GM12878 (cell line): ENCODE results near the gene PDGFC. TPM values are rescaled to one million over a fixed set of nuclear protein-coding genes. Genes with fewer than 3 reads are reported as not detected.

Experiments used
- ATAC-seq: fragments of 200-7000 bp; cut with Tn5 transposase; 3 replicates; pipeline ENCODE4 v1.9.1; 2020; ENCODE audit warnings: mild to moderate bottlenecking, moderate library complexity
- BruUV-seq: library from RNA; stranded (reverse); fragments of 400-500 nt; replicated peaks from 2 replicates; lab custom pipeline; 2021; lab: Mats Ljungman, UMichigan
- CTCF ChIA-PET: fragments of 300-600 bp; sonication (Branson Sonifier 250); formaldehyde crosslinking; extraction: SDS; loops from one replicate; lab custom pipeline; 2021; ENCODE audit warnings: inconsistent platforms; lab: Yijun Ruan, JAX
- POLR2A ChIA-PET: fragments of 350-600 bp; formaldehyde crosslinking; extraction: SDS; loops from one replicate; lab custom pipeline; 2021; ENCODE audit warnings: inconsistent platforms; lab: Charles Lee
- RAD21 ChIA-PET: fragments of 300-600 bp; sonication (Branson Sonifier 250); formaldehyde crosslinking; loops from one replicate; lab custom pipeline; 2023; ENCODE audit warnings: antibody characterized with exemption; ENCODE audit not compliant: unreplicated experiment; lab: Charles Lee
- SMC1A ChIA-PET: fragments of 300-600 bp; sonication (Branson Sonifier 250); formaldehyde crosslinking; loops from one replicate; lab custom pipeline; 2023; ENCODE audit not compliant: unreplicated experiment, uncharacterized antibody; lab: Charles Lee
- DNase-seq: peaks from one replicate; pipeline ENCODE4 v3.0.0-alpha.2; 2011; ENCODE audit warnings: low read depth, low spot score
- FAIRE-seq: peaks from 3 replicates; lab custom pipeline; 2011; peaks lifted over from hg19 to GRCh38; lab: Jason Lieb, UNC
- H2AFZ ChIP-seq: 2 replicates; pipeline ENCODE4 v1.6.0; 2011; ENCODE audit warnings: low read depth, low read length, control low read depth; ENCODE audit not compliant: control insufficient read depth
- H3K27ac ChIP-seq: 2 replicates; pipeline ENCODE4 v1.5.1; 2011; ENCODE audit warnings: control low read depth; ENCODE audit not compliant: control insufficient read depth, insufficient read depth
- H3K27me3 ChIP-seq, 2 experiments: replicated peaks in 1 of 2; 2 replicates each; pipeline versions ENCODE4 v1.6.0 to v1.6.1; 2011; ENCODE audit warnings: low read length in 1 of 2; ENCODE audit not compliant: control insufficient read depth in 2 of 2, insufficient read depth in 2 of 2
- H3K36me3 ChIP-seq, 2 experiments: 2 replicates each; pipeline ENCODE4 v1.5.1; 2011; ENCODE audit warnings: low read length in 1 of 2; ENCODE audit not compliant: control insufficient read depth in 2 of 2, insufficient read depth in 2 of 2
- H3K4me1 ChIP-seq: 2 replicates; pipeline ENCODE4 v1.6.1; 2011; ENCODE audit warnings: mild to moderate bottlenecking, low read length, moderate library complexity, mixed read lengths; ENCODE audit not compliant: control insufficient read depth, insufficient read depth
- H3K4me2 ChIP-seq: 2 replicates; pipeline ENCODE4 v1.6.0; 2011; ENCODE audit warnings: control low read depth; ENCODE audit not compliant: control insufficient read depth, insufficient read depth
- H3K4me3 ChIP-seq: fragments of 200-600 bp; sonication (generic); 2 replicates; pipeline ENCODE4 v1.5.1; 2016
- H3K79me2 ChIP-seq: 2 replicates; pipeline ENCODE4 v1.6.0; 2011; ENCODE audit warnings: low read length; ENCODE audit not compliant: control insufficient read depth, insufficient read depth
- H3K9ac ChIP-seq: 2 replicates; pipeline ENCODE4 v1.8.0; 2011; ENCODE audit warnings: low read length, control low read depth, mixed read lengths; ENCODE audit not compliant: control insufficient read depth, insufficient read depth
- H3K9me3 ChIP-seq: replicated peaks from 3 replicates; pipeline ENCODE4 v1.5.1; 2011; ENCODE audit warnings: mild to moderate bottlenecking, low read length; ENCODE audit not compliant: control insufficient read depth, insufficient read depth
- H4K20me1 ChIP-seq: 2 replicates; pipeline ENCODE4 v1.6.0; 2011; ENCODE audit not compliant: control insufficient read depth, insufficient read depth
- ASH2L ChIP-seq: fragments of 300-600, 200-600 bp; sonication (generic); IDR thresholded peaks from 2 replicates; pipeline ENCODE4 v1.6.1; 2017; ENCODE audit warnings: low read depth, mild to moderate bottlenecking, borderline replicate concordance
- IRF5 ChIP-seq: fragments of 450-650 bp; IDR thresholded peaks from 2 replicates; pipeline ENCODE4 v1.6.1; 2017; ENCODE audit warnings: borderline replicate concordance
- RFX5 ChIP-seq: IDR thresholded peaks from 2 replicates; pipeline ENCODE4 v1.6.1; 2011; ENCODE audit warnings: low read depth, low read length, improper control_type of control experiment
- SKIL ChIP-seq: fragments of 450-650 bp; IDR thresholded peaks from 2 replicates; pipeline ENCODE4 v1.6.1; 2017; ENCODE audit warnings: mild to moderate bottlenecking, low read depth, inconsistent platforms; ENCODE audit not compliant: poor library complexity, severe bottlenecking
- YBX1 ChIP-seq: fragments of 450-650 bp; IDR thresholded peaks from 2 replicates; pipeline ENCODE4 v1.6.1; 2016; ENCODE audit warnings: antibody characterized with exemption
- WGBS: methylation state at CpG from one replicate; pipeline ENCODE4 v1.1.6; 2016; ENCODE audit warnings: low lambda C conversion rate; ENCODE audit not compliant: insufficient replicate concordance, insufficient coverage; ENCODE audit errors: missing lambda C conversion rate; 5-methylcytosine and 5-hydroxymethylcytosine counted together
- in situ Hi-C: fragments of 300-500 bp; cut with MboI; formaldehyde crosslinking; loops from 9 replicates; pipeline ENCODE4 v1.14.3; 2018; ENCODE audit warnings: mixed read lengths
- intact Hi-C: fragments of 100-400 bp; cut with micrococcal nuclease; formaldehyde crosslinking; loops from one replicate; pipeline ENCODE4 v1.14.2; 2022; ENCODE audit not compliant: unreplicated experiment
- polyA plus RNA-seq, 11 experiments: library from polyadenylated mRNA; depleted of rRNA in 4 of 11; unstranded in 6 of 11; stranded (reverse) in 5 of 11; fragments of >200 nt; fragmentation: Nextera tagmentation in 4 of 11; fragmentation: Illumina TruSeq in 1 of 11; extraction: Ambion mirVana in 4 of 11; extraction: Trizol in 1 of 11; gene quantifications; 1 replicate in 1 of 11; 2 replicates in 10 of 11; pipeline versions ENCODE4 v1.2.1 to v1.2.3, GENCODE V29; 2011 to 2016; ENCODE audit warnings: inconsistent platforms in 2 of 11, missing spikeins in 2 of 11, low read depth in 1 of 11
- total RNA-seq, 4 experiments: library from RNA; depleted of rRNA in 3 of 4; stranded (reverse); fragments of >200 nt in 3 of 4; fragmentation: Illumina TruSeq in 1 of 4; extraction: Trizol in 1 of 4; gene quantifications; 2 replicates each; pipeline versions ENCODE4 v1.2.1 to v1.2.3, GENCODE V29; 2013 to 2021

Gene PDGFC
- total and polyA plus RNA-seq, 10 of the 15 experiments (the other 5 are each of a cell fraction or from before 2014, with no cell fraction given): 0.02 to 0.18 TPM; not detected in 8

- POLR2A ChIA-PET: no interaction called here
- no TSS peak for BruUV-seq
These were observed 14.7 kb downstream of the PDGFC start for GRCh38 chr4:156956826-156957368.

More at GRCh38 chr4:156956826-156957368, 14.7 kb downstream of the PDGFC start:
- Histone ChIP-seq H3K4me1 (no peaks in the 10 kb centered on the region), H3K27me3 (no peaks in the 10 kb centered on the region; a peak in 1 of 4 replicates)
- no peak for FAIRE-seq
- no peak for TF ChIP-seq IRF5
- no peak for TF ChIP-seq SKIL
- no peak for TF ChIP-seq YBX1
- TF ChIP-seq RFX5: no peak
- TF ChIP-seq ASH2L: no peak
- TF ChIP-seq, all 136 proteins: peak for 0
- no peaks in the 10 kb centered on the region for H3K9me3 ChIP-seq
- no peak overlapping the region for H3K27ac ChIP-seq
- H3K9ac ChIP-seq: no peak overlapping the region
- ChIA-PET RAD21 (interaction anchor here (0.7 to 1.0 kb wide), 2 partner anchors 11 to 42 kb away, joined by 3 read pairs; no protein-coding TSS in a partner anchor), CTCF (interaction anchor here (0.9 to 2.5 kb wide), 2 partner anchors 10 to 11 kb away, joined by 4 to 7 read pairs; no protein-coding TSS in a partner anchor), SMC1A (interaction anchor here (1.0 to 2.5 kb wide), 3 partner anchors 8 to 13 kb away, joined by 3 to 7 read pairs (median 4); no protein-coding TSS in a partner anchor)
- H2AFZ ChIP-seq: no peak overlapping the region
- no peak overlapping the region for H3K4me2 ChIP-seq
- no peaks in the 10 kb centered on the region for H3K36me3 ChIP-seq
- WGBS: 4% methylated on average over 6 of the region's 6 CpGs
- no peaks in the 10 kb centered on the region for H4K20me1 ChIP-seq
- no peak overlapping the region for H3K4me3 ChIP-seq
- ATAC-seq: no peak
- in situ Hi-C loops (loop anchor here (25.0 kb wide), 1 partner anchor 1145 kb away; no protein-coding TSS in a partner anchor), intact Hi-C loops (no loop called here)
- no peak for DNase-seq
- no peaks in the 10 kb centered on the region for H3K79me2 ChIP-seq
